HepG2 (cell line): ENCODE measurements around the gene ZNF318. TPM values are rescaled to one million over a fixed set of nuclear protein-coding genes. Genes with fewer than 3 reads are reported as not detected.

Experiments used
- ARID2 ChIP-seq: sonication (generic); formaldehyde crosslinking; IDR thresholded peaks from 2 replicates; pipeline ENCODE4 v1.8.1; 2022; ENCODE audit warnings: mild to moderate bottlenecking, missing genetic modification reagents, borderline replicate concordance
- CHCHD3 ChIP-seq: sonication (generic); formaldehyde crosslinking; IDR thresholded peaks from 2 replicates; pipeline ENCODE4 v1.8.0; 2022; ENCODE audit warnings: mild to moderate bottlenecking, missing genetic modification reagents, moderate library complexity
- DMAP1 ChIP-seq: IDR thresholded peaks from 2 replicates; pipeline ENCODE4 v1.6.1; 2016
- ELF4 ChIP-seq: sonication (generic); formaldehyde crosslinking; IDR thresholded peaks from 2 replicates; pipeline ENCODE4 v1.5.0; 2020; ENCODE audit warnings: missing genetic modification reagents, mild to moderate bottlenecking, moderate library complexity, borderline replicate concordance
- HNF4A ChIP-seq: sonication (generic); formaldehyde crosslinking; IDR thresholded peaks from 2 replicates; pipeline ENCODE4 v1.4.0; 2020; ENCODE audit warnings: missing genetic modification reagents
- IKZF4 ChIP-seq: sonication (generic); formaldehyde crosslinking; IDR thresholded peaks from 2 replicates; pipeline ENCODE4 v1.5.1; 2020; ENCODE audit warnings: borderline replicate concordance, mild to moderate bottlenecking, low read depth, missing genetic modification reagents; ENCODE audit errors: not compliant biosample characterization
- KDM1A ChIP-seq: IDR thresholded peaks from 2 replicates; pipeline ENCODE4 v1.6.1; 2016; ENCODE audit warnings: missing compliant biosample characterization
- KLF12 ChIP-seq: sonication (generic); formaldehyde crosslinking; IDR thresholded peaks from 2 replicates; pipeline ENCODE4 v1.4.0; 2020; ENCODE audit warnings: missing genetic modification reagents, borderline replicate concordance
- MIER2 ChIP-seq: IDR thresholded peaks from 2 replicates; pipeline ENCODE4 v1.6.1; 2016; ENCODE audit warnings: missing biosample characterization, missing genetic modification reagents
- POLR2G ChIP-seq: fragments of 200-400 bp; formaldehyde crosslinking; IDR thresholded peaks from 2 replicates; pipeline ENCODE4 v1.6.1; 2018; ENCODE audit warnings: mild to moderate bottlenecking, low read depth, low read length, moderate library complexity
- RFX3 ChIP-seq: IDR thresholded peaks from 2 replicates; pipeline ENCODE4 v1.6.1; 2016; ENCODE audit warnings: missing biosample characterization, missing genetic modification reagents
- TBP ChIP-seq: sonication (generic); formaldehyde crosslinking; IDR thresholded peaks from 2 replicates; pipeline ENCODE4 v1.5.0; 2020; ENCODE audit warnings: missing genetic modification reagents
- TOE1 ChIP-seq: sonication (generic); formaldehyde crosslinking; IDR thresholded peaks from 2 replicates; pipeline ENCODE4 v1.4.0; 2020; ENCODE audit warnings: mild to moderate bottlenecking, missing genetic modification reagents
- ZBTB3 ChIP-seq: sonication (generic); formaldehyde crosslinking; IDR thresholded peaks from 2 replicates; pipeline ENCODE4 v1.4.0; 2020; ENCODE audit warnings: low read depth, mild to moderate bottlenecking, moderate library complexity, missing genetic modification reagents, borderline replicate concordance
- ZFP41 ChIP-seq: sonication (generic); formaldehyde crosslinking; IDR thresholded peaks from 2 replicates; pipeline ENCODE4 v1.4.0; 2020; ENCODE audit warnings: mild to moderate bottlenecking, missing genetic modification reagents, borderline replicate concordance
- ZKSCAN1 ChIP-seq: fragments of 150-350 bp; IDR thresholded peaks from 2 replicates; pipeline ENCODE4 v1.6.1; 2014; ENCODE audit warnings: low read length
- ZNF256 ChIP-seq: sonication (generic); formaldehyde crosslinking; conservative IDR thresholded peaks from 2 replicates; pipeline ENCODE4 v1.4.0; 2020; ENCODE audit warnings: missing genetic modification reagents
- ZNF333 ChIP-seq: sonication (generic); formaldehyde crosslinking; IDR thresholded peaks from 2 replicates; pipeline ENCODE4 v1.4.0; 2020; ENCODE audit warnings: mild to moderate bottlenecking, missing genetic modification reagents, borderline replicate concordance
- ZNF383 ChIP-seq: sonication (generic); formaldehyde crosslinking; IDR thresholded peaks from 2 replicates; pipeline ENCODE4 v1.4.0; 2020; ENCODE audit warnings: missing genetic modification reagents, mild to moderate bottlenecking, borderline replicate concordance
- ZNF703 ChIP-seq: sonication (generic); formaldehyde crosslinking; IDR thresholded peaks from 2 replicates; pipeline ENCODE4 v1.5.1; 2020; ENCODE audit warnings: missing genetic modification reagents, mild to moderate bottlenecking, moderate library complexity, borderline replicate concordance
- ZNF713 ChIP-seq: sonication (generic); formaldehyde crosslinking; IDR thresholded peaks from 2 replicates; pipeline ENCODE4 v1.4.0; 2020; ENCODE audit warnings: mild to moderate bottlenecking, missing genetic modification reagents
- polyA plus RNA-seq, 8 experiments: library from polyadenylated mRNA; depleted of rRNA in 3 of 8; stranded (reverse) in 7 of 8; unstranded in 1 of 8; fragments of >200 nt; fragmentation: Illumina TruSeq in 4 of 8; extraction: Trizol in 4 of 8; gene quantifications; 2 replicates each; pipeline versions ENCODE4 v1.2.1 to v1.2.3, GENCODE V29; 2011 to 2016; ENCODE audit warnings: low read depth in 4 of 8, missing spikeins in 1 of 8, mixed read lengths in 1 of 8; ENCODE audit not compliant: insufficient read depth in 1 of 8
- total RNA-seq, 5 experiments: library from RNA; depleted of rRNA; stranded (reverse); fragments of >200 nt; fragmentation: Illumina TruSeq; extraction: Trizol; gene quantifications; 2 replicates each; pipeline ENCODE4 v1.2.3, GENCODE V29; 2016; ENCODE audit warnings: low read depth in 1 of 5
- TF ChIP-seq, protein P1 (sequence below): sonication (generic); formaldehyde crosslinking; IDR thresholded peaks from 2 replicates; pipeline ENCODE4 v1.8.1; 2022; ENCODE audit warnings: mild to moderate bottlenecking, missing genetic modification reagents
- TF ChIP-seq, protein P2 (sequence below): sonication (generic); formaldehyde crosslinking; IDR thresholded peaks from 2 replicates; pipeline ENCODE4 v1.5.0; 2020; ENCODE audit warnings: mild to moderate bottlenecking, low read depth, missing genetic modification reagents, borderline replicate concordance
- TF ChIP-seq, protein P3 (sequence below): sonication (generic); formaldehyde crosslinking; IDR thresholded peaks from 2 replicates; pipeline ENCODE4 v1.8.0; 2022; ENCODE audit warnings: mild to moderate bottlenecking, missing genetic modification reagents, moderate library complexity
- TF ChIP-seq, protein P4 (sequence below): sonication (generic); formaldehyde crosslinking; conservative IDR thresholded peaks from 2 replicates; pipeline ENCODE4 v1.8.0; 2022; ENCODE audit warnings: mild to moderate bottlenecking, moderate library complexity, missing genetic modification reagents

ZNF318 gene
- total and polyA plus RNA-seq, 2 of the 13 experiments (the other 11 are each of a cell fraction or from before 2014, with no cell fraction given), result 13.0 to 14.5 TPM

DNA sequence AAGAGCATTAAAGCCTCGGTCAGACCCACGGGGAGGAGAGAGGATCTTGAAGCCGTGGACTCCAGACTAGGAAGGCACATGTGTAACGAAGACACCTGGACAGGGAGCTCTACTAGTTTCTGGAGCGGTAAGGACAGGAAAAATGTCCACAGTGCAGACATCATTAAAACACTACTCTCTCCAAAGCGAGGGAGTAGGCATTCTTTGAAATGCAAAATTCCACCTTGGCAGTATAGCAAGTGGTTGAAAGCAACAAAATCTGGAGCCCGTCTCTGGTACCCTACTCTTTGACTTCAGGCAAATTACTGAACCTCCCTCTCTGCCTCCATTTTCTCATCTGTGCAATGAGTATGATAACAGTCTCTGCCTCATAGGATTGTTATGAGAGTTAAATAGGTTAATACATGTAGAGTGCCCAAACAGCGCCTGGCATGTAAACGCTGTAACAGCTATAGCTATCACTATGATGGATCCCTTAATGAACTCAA lies 60.4 kb downstream of the ZNF318 start (continued):
- 0 out of 2 replicates have a peak, but pooled peaks have one; percentile 15 for TF ChIP-seq TOE1
- TF ChIP-seq ZNF333 (CRISPR knock-in tag), result 0 out of 2 replicates have a peak, but pooled peaks have one; percentile 8
- TF ChIP-seq KLF12 (CRISPR knock-in tag), result no peak
- TF ChIP-seq MIER2, result no peak
- no peak for TF ChIP-seq ARID2 (CRISPR knock-in tag)
- TF ChIP-seq DMAP1, result no peak; the same call in 1 of the 2 replicates
- no peak for TF ChIP-seq ZFP41 (CRISPR knock-in tag)
- TF ChIP-seq, protein P1, sequence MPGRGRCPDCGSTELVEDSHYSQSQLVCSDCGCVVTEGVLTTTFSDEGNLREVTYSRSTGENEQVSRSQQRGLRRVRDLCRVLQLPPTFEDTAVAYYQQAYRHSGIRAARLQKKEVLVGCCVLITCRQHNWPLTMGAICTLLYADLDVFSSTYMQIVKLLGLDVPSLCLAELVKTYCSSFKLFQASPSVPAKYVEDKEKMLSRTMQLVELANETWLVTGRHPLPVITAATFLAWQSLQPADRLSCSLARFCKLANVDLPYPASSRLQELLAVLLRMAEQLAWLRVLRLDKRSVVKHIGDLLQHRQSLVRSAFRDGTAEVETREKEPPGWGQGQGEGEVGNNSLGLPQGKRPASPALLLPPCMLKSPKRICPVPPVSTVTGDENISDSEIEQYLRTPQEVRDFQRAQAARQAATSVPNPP (CRISPR knock-in tag), result no peak
- TF ChIP-seq ZNF383, result 0 out of 2 replicates have a peak, but pooled peaks have one; percentile 14
- TF ChIP-seq ZNF713, result no peak
- TF ChIP-seq TBP (CRISPR knock-in tag), result no peak
- peak; percentile 3 for TF ChIP-seq IKZF4 (CRISPR knock-in tag)
- TF ChIP-seq ELF4 (CRISPR knock-in tag), result no peak
- TF ChIP-seq POLR2G, result no peak
- TF ChIP-seq, protein P2, sequence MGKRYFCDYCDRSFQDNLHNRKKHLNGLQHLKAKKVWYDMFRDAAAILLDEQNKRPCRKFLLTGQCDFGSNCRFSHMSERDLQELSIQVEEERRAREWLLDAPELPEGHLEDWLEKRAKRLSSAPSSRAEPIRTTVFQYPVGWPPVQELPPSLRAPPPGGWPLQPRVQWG, result no peak
- no peak for TF ChIP-seq CHCHD3
- no peak for TF ChIP-seq ZKSCAN1
- no peak for TF ChIP-seq ZBTB3 (CRISPR knock-in tag)
- TF ChIP-seq RFX3, result 0 out of 2 replicates have a peak, but pooled peaks have one; percentile 2
- TF ChIP-seq HNF4A (CRISPR knock-in tag), result no peak
- no peak for TF ChIP-seq ZNF256 (CRISPR knock-in tag)
- TF ChIP-seq, protein P3, sequence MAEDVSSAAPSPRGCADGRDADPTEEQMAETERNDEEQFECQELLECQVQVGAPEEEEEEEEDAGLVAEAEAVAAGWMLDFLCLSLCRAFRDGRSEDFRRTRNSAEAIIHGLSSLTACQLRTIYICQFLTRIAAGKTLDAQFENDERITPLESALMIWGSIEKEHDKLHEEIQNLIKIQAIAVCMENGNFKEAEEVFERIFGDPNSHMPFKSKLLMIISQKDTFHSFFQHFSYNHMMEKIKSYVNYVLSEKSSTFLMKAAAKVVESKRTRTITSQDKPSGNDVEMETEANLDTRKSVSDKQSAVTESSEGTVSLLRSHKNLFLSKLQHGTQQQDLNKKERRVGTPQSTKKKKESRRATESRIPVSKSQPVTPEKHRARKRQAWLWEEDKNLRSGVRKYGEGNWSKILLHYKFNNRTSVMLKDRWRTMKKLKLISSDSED (CRISPR knock-in tag), result no peak
- no peak for TF ChIP-seq ZNF703 (CRISPR knock-in tag)
- TF ChIP-seq KDM1A (CRISPR knock-in tag), result no peak
- TF ChIP-seq, protein P4, sequence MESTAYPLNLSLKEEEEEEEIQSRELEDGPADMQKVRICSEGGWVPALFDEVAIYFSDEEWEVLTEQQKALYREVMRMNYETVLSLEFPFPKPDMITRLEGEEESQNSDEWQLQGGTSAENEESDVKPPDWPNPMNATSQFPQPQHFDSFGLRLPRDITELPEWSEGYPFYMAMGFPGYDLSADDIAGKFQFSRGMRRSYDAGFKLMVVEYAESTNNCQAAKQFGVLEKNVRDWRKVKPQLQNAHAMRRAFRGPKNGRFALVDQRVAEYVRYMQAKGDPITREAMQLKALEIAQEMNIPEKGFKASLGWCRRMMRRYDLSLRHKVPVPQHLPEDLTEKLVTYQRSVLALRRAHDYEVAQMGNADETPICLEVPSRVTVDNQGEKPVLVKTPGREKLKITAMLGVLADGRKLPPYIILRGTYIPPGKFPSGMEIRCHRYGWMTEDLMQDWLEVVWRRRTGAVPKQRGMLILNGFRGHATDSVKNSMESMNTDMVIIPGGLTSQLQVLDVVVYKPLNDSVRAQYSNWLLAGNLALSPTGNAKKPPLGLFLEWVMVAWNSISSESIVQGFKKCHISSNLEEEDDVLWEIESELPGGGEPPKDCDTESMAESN (CRISPR knock-in tag), result no peak
